HG03175 (cell line): ENCODE measurements around the gene CSF3.
"Not testable (repeated sequence)": the region's sequence is repeated elsewhere in the genome, so short reads cannot be mapped to it uniquely, and the experiment has no call there.

Source experiments
- ATAC-seq: cut with Tn5 transposase; IDR thresholded peaks from one replicate; pipeline ENCODE4 v1.9.1; 2021; ENCODE audit warnings: mild to moderate bottlenecking, moderate library complexity; ENCODE audit not compliant: unreplicated experiment

CSF3 gene

DNA sequence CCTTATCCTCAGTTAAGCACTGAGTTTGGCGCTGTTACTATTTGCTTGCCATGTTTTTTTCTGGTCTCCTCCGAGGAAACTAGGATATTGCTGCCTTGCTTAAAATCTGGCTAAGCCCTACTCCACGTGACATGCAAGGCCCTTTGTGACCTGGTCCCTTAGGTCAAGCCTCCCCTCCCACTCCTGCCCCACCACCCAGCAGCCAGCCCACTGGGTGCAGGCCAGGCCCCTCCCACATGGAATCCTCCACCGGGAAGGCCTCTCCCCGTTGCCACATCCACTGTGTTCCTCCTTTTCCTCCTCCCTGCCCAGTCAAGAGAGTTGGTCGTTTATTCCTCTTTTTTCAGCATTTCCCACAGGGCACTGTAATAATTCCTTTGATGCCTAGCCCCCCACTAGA is 18.4 kb upstream of the CSF3 start:
- no peak for ATAC-seq

- no peak for ATAC-seq
Measured at GRCh38 chr17:39997543-39997942, 17.7 kb upstream of the CSF3 start.

DNA sequence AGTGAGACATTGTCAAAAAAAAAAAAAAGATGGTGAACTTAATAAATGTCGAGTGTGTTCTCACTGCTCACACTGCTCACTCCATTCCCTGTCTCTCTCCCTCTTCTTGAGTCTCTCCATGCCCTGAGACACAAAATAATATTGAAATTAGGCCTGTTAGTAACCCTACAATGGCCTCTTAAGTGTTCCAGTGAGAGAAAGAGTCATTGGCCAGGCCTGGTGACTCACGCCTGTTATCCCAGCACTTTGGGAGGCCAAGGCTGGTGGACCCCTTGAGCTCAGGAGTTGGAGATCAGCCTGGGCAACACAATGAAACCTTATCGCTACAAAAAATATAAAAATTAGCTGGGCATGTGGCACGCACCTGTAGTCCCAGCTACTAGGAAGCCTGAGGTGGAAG is 16.2 kb upstream of the CSF3 start:
- no peak for ATAC-seq

DNA sequence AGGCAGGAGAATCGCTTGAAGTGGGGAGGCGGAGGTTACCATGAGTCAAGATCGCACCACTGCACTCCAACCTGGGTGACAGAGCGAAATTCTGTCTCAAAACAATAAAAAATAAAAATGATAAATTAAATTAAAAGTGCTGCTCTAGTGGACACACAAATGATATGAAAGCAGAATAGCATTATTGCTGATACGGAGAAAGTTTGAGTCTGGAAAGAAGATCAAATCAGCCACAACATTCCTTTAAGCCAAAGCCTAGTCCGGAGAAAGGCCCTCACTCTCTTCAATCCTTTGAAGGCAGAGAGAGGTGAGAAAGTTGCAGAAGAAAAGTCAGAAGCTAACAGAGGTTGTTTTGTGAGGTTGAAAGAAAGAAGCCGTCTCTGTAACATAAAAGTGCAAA is 15.1 kb upstream of the CSF3 start:
- ATAC-seq: no peak

DNA sequence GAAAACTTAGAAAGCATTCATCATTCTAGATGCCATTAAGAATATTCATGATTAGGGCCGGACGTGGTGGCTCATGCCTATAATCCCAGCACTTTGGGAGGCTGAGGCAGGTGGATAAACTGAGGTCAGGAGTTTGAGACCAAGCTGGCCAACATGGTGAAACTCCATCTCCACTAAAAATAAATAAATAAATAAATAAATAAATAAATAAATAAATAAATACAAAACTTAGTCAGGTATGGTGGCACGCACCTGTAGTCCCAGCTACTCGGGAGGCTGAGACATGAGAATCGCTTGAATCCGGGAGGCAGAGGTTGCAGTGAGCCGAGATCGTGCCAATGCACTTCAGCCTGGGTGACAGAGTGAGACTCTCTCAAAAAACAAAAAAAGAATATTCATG is 13.9 kb upstream of the CSF3 start:
- not testable (repeated sequence) for ATAC-seq

GRCh38 chr17:40004072-40004471 is 11.2 kb upstream of the CSF3 start:
- ATAC-seq: no peak

- no peak for ATAC-seq
Measured at GRCh38 chr17:40004712-40005111, 10.5 kb upstream of the CSF3 start.

DNA sequence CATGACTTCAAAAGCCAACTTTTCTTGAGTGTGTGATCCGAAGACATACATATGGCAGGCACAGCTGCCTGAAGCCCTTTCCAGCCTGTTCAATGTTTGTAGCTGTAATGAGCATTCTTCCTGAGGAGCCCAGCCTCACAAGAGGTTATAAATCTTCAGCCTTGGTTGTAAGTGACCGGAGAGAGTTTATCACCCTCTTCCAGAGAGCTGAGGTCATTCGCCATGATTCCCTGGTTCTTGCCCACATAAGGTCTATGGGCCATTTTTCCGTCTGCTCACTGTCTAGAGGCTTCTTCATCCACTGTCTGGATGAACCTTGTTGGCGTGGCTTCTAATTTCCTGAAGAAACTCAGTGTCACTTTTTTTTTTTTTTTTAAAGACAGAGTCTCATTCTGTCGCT is 9.7 kb upstream of the CSF3 start:
- no peak for ATAC-seq

- ATAC-seq: not testable (repeated sequence)
Measured at GRCh38 chr17:40010946-40011500, 4.2 kb upstream of the CSF3 start.

DNA sequence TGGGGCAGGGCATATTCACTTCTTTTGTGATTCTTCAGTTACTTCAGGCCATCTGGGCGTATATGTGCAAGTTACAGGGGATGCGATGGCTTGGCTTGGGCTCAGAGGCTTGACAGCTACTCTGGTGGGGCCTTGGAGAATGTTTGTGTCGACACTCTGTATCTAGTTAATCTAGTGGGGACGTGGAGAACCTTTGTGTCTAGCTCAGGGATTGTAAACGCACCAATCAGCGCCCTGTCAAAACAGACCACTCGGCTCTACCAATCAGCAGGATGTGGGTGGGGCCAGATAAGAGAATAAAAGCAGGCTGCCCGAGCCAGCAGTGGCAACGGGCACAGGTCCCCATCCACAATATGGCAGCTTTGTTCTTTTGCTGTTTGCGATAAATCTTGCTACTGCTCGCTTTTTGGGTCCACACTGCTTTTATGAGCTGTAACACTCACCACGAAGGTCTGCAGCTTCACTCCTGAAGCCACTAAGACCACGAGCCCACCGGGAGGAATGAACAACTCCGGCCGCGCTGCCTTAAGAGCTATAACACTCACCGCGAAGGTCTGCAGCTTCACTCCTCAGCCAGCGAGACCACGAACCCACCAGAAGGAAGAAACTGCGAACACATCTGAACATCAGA is 3.1 kb upstream of the CSF3 start:
- not testable (repeated sequence) for ATAC-seq

DNA sequence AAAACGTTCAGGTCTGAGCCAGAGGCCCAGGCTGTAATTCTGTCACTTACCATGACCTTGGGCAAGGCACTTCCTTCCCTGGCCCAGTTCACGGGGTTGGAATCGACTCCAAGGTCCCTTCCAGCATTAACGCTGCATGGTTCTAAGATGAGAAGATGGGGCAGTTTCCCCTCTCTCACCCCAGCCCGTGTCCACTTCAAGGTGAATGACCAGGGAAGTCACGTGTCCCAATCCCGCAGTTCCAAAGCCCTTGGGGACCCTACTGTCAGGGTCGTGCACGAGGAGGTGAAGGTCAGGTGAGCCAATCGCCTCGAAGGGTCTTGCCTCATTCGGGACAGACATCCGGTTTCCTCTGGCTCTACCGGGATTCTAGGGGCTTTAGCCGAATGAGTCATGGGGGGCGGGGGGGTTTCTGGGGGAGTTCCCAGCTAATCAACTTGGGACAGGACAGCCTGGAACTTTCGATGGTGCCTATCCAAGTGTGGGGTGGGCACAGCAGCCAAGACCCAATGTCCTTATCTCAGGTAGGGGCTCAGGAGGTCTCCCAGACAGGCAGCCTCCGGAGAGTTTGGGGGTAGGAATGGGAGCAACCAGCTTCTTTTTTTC is 762 bp upstream of the CSF3 start:
- no peak for ATAC-seq

GRCh38 chr17:40015998-40016985 is 1.1 kb downstream of the CSF3 start:
- ATAC-seq: no peak

DNA sequence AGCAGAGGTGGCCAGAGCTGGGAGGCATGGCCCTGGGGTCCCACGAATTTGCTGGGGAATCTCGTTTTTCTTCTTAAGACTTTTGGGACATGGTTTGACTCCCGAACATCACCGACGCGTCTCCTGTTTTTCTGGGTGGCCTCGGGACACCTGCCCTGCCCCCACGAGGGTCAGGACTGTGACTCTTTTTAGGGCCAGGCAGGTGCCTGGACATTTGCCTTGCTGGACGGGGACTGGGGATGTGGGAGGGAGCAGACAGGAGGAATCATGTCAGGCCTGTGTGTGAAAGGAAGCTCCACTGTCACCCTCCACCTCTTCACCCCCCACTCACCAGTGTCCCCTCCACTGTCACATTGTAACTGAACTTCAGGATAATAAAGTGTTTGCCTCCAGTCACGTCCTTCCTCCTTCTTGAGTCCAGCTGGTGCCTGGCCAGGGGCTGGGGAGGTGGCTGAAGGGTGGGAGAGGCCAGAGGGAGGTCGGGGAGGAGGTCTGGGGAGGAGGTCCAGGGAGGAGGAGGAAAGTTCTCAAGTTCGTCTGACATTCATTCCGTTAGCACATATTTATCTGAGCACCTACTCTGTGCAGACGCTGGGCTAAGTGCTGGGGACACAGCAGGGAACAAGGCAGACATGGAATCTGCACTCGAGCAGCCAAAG is 2.3 kb downstream of the CSF3 start:
- no peak for ATAC-seq

GRCh38 chr17:40018211-40019121 is 3.2 kb downstream of the CSF3 start:
- ATAC-seq: no peak

DNA sequence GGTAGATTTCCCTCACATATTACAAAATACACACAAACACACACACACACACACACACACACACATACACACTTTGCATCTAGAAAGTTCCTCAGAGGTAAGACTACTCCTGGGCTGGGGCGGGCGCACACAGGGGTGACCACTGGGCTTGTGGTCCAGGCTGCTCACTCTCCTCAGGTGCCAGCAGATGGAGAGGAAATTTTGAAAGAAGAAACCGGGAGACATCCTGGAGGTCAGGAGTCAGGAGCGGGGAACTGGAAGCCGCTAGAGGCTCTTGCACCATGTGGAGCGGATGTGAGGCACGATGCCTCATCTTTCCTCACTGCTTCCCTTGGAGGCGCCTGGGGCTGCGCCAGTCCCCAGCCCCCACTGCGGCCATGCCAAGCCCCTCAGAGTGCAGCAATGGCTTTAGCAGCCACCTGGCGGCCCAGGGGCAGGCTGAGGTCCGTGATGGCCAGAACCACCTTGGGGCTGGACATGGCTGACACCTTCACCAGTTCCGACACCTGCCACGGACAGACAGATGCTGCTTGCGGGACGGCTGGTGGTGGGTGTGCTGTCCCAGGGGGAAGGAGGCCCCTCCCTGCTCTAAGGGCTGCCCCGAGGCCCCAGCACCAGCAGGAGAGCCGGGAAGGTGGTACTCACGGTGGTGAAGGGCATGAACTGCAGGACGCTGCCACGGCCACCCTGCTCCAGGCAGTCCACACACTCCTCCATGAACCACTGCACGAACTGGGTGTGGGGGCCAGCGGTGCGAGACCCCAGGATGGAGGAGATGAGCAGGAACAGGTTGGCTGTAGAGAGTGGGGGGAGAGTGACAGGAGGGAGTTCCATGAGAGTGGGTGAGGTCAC is 4.1 kb downstream of the CSF3 start:
- no peak for ATAC-seq

DNA sequence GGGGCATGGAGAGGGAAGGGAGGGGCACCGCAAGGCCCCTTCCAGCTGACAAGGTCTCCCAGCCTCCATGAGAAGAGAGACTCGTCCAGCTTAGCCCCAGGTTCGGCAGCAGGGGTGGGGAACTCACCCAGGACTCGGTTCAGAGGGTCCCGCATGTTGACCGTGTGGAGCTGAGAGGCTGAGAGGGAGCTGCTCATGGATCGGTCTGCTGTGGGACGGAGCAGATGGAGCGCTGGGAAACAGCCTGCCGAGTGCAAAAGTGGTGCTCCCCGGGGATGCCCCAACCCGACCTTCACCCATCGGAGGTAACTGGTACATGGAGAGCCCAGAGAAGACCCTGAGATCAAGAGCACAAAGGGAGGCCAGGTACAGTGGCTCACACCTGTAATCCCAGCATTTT is 4.9 kb downstream of the CSF3 start:
- ATAC-seq: no peak

GRCh38 chr17:40021451-40021971 is 6.3 kb downstream of the CSF3 start:
- no peak for ATAC-seq

DNA sequence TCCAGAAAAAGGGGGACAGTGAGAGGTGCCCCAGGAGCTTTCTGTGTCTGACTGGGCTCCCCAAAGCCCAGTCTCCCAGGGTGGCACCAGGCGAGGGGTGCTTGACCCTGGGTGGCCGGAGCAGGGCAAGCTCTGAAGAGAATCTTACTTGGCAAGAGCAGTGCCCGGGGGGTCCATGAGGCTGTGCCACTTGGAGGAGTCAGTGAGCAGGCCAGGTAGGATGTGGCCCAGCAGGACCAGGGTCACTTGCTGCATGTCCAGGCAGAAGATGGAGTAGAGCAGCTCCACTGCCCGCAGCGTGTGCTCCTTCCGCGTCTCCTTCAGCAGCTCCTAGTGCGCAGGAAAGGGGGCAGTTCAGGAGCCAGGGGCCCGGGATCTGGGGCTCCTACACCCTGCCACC is 7.3 kb downstream of the CSF3 start:
- ATAC-seq: no peak
